GM18498 (cell line): ENCODE data around the gene TLE1.
A peak's percentile ranks its signal among the peaks of the same experiment; 100 is the strongest.

ENCODE experiments used
- ATAC-seq: cut with Tn5 transposase; IDR thresholded peaks from one replicate; pipeline ENCODE4 v1.9.1; 2021; ENCODE audit warnings: mild to moderate bottlenecking, moderate library complexity; ENCODE audit not compliant: unreplicated experiment

TLE1 gene

GRCh38 chr9:81686614-81687520 is 2.5 kb downstream of the TLE1 start:
- ATAC-seq, result no peak

DNA sequence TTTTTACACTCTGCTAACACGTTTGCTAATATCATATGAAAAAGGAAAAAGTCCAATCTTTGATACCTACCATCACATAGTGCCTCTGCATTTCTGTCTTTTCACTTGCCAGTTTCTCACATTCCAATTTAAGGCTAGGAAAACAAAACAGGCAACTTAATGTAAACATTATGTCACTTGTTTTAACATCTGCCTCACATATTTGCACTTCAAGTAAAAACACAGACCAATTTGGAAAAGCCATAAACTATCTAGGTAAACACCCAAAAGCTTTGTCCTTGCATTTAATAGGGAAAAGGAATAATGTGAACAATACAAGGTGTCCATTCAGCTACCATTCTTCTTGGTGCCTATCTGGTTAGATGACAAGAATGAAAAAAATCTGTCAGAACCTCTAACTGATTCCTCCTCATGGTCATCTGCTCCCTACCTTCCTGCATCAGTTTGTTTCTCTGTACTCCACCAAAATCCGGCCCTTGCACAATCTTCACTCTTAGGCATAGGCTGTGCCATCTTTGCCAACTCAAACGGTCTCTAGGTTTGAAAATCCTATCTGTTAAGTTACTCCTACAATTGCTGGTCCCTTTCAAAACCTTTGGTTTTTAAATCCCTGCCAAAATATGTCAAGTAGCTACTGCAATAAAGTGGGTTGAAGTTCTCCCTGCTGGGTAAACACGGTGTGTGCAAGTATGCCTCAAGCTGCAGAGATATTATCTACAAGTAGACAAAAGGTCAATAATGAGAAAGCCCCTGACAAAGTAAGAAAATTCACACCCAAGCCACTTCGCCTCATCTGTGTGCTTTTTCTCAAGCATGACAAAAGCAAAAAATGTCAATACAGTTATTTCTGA is 3.4 kb downstream of the TLE1 start:
- no peak for ATAC-seq

DNA sequence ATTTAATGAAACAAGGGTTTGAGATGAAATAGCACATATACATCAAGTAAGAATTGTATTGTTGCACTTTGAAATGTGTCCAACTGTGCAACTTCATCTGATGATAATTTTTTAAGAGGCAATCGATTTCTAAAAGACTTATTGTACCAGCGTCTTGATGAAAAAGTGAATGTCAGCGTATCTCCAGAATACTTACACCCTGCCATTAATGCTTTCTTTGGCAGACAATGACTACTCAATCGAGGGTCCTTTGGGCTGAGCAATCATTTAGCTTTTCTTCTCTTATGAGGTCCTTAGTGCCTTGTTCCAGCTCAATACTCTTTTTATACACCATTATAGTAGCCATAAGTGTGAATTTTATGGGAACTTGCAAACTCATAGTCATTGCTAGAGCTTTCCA is 4.7 kb downstream of the TLE1 start:
- ATAC-seq, result no peak

GRCh38 chr9:81683704-81684103 is 5.6 kb downstream of the TLE1 start:
- ATAC-seq, result no peak

DNA sequence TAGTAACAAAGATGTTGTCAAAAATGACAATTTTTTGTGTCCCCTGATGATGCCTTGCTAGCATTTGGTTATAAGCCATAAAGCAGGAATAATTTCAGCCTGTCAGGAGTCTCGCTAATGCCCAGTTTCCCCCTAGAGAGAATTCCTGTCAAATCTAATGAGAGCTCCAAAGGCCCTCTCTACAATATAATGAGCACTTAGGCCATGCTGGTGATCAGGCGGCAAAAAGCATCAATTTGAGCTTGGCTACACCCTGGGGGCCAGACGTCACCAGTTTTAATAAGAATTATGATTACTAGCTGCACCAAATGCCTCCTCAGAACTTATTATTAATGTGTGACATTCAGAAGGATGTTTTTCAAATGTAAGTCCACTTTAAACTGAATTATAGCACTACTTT is 6.1 kb downstream of the TLE1 start:
- ATAC-seq, result no peak

DNA sequence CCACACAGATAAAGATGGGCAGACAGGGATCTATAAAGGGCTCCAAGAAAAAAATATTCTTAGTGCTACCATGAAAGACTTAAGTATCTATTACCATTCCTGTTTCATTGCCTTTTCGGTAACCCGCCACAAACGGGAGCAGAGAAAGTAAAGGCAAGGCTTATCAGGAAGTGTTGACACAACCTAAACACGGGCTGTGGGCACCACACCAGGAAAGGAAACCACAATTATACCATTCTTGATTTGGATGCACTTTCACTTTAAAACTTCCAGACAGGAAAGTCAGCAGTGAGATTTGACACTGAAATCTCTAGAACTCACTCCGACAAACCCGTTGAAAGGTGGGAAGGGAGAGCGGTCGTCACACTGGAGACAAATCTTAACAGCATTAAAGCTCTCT is 6.5 kb downstream of the TLE1 start:
- ATAC-seq, result no peak

GRCh38 chr9:81682177-81682576 is 7.2 kb downstream of the TLE1 start:
- no peak for ATAC-seq

GRCh38 chr9:81680506-81680905 is 8.8 kb downstream of the TLE1 start:
- no peak for ATAC-seq

DNA sequence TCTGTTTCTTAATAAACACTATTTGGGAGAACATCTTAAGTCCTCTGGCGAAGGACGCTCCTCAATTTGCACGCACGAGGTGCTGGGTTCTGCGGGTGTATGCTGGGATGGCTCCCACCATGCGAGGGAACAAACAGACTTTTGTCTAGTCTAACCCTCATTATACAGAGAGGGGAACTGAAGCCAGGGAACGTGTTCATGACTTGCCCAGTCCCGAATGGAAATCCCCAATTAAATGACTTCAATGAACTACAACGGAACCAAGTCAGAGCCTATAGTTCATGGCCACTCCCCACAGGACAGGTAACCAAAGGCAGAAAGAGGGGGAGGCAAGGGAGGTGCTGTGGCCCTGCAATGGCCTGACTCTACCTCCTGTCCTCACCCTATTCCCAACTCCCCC is 9.3 kb downstream of the TLE1 start:
- no peak for ATAC-seq

DNA sequence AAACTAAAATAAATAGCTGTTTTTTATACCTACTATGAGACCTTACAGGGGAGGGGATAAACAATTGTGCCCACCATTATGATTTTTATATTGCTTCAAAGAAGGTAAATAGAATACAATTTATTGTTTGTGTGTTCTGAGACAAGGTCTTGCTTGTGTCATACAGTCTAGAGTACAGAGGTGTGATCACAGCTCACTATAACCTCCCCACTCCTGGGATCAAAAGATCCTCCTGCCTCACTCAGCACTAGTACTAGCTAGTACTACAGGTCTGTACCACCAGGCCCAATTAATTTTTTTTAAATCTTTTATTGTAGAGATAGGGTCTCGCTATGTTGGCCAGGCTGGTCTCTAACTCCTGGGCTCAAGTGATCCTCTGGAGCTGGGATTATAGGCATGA is 11.3 kb downstream of the TLE1 start:
- no peak for ATAC-seq

- no peak for ATAC-seq
Measured at GRCh38 chr9:81676395-81676794, 13.0 kb downstream of the TLE1 start.

DNA sequence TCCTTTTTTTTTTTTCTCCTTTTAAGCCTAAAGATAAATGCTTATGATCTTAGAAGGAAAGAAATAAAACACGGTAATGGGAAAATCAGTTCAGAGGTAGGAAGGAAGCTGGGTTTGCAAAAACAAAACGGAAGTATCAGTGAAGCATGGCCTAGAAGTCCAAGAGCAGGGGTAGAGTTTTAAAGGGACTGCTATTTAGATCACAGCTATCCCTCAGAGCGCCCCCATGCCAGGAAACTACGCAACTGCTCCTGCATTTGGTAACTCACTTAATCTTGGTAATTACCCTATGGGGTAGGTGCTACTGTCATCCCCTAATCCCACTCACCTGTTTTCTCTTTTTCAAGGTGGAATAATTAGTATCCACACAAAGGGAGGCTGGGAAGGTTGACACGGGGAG is 16.0 kb downstream of the TLE1 start:
- no peak for ATAC-seq

GRCh38 chr9:81671880-81672280 is 17.5 kb downstream of the TLE1 start:
- no peak for ATAC-seq

GRCh38 chr9:81669866-81670265 is 19.5 kb downstream of the TLE1 start:
- no peak for ATAC-seq

DNA sequence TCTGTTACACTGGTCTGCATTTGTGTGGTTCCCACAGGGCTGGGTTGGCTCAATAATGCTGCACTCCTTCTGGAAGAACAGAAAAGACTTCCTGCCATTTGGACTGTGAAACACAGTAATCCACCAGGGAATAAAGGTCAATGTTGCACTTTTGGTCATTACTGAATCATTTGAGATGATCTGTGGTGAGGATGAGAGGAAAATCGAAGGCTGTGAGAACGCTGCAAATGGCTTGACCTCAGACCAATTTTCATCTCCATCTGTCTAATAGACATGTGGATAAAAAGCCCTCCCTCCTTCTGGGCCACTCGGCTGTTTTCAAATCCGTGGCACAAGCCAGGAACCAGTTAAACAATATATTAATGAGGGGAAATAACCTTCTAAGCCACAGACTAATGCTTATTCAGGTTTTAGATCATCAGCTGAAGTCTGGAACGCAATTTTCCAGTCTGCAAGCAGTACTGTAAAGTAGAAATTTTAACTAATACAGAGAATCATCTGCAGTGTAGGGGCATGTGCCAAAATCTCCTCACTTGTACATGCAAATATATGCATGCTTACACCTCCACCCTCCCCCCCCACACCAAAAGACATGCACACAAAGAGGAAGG is 20.2 kb downstream of the TLE1 start:
- ATAC-seq, result no peak

- no peak for ATAC-seq
Measured at GRCh38 chr9:81666123-81666522, 23.2 kb downstream of the TLE1 start.

DNA sequence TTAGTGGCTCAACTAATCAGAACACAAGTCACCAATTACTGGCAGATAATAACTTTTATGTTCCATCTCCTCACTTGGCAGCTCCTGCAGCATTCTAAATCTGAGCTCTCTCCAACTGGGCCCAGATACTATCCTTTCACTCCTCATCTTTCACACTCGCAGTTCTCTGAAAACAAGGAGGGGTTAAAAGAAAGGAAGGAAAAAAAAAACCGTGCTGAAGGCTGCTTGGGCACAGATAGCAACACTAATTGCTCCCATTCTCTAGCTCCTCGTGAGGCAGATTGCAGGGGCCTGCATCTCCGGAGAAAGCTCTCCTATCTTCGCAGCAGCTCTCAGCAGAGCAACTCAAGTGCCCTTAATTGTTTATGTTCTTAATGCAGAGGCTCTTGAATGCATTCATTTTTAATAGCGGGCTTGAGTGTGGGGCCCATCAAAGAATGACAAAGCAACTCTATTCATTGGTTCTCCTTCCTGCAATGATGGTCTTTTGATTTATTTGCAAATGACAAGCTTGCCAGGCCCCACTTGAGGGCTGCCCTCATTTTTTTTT is 23.9 kb downstream of the TLE1 start:
- ATAC-seq, result no peak

- no peak for ATAC-seq
Measured at GRCh38 chr9:81664638-81665222, 24.6 kb downstream of the TLE1 start.

GRCh38 chr9:81661339-81661738 is 28.0 kb downstream of the TLE1 start:
- no peak for ATAC-seq

DNA sequence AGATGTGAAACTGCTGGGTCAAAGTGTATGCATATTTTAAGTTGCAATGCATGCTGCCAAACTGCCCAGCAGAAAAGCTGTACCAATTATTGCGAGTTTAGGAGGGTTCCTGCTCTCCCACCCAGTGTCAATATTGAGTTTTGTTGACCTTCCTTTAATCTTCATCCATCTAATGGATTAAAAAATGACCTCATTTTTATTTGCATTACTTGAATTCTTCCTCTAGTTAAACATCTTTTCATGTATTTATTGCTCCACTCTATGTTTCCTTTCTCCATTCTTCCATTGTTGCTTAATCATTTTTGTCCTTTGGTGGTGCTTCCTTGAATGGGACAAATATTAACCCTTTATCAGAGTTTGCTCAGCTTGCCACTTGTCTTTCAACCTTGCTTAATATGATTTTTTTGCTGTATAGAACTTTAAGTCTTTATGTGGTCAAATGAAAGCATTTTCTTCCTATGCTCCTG is 32.4 kb downstream of the TLE1 start:
- ATAC-seq, result no peak

- ATAC-seq, result peak; percentile 86
Measured at GRCh38 chr9:81656004-81656403, 33.3 kb downstream of the TLE1 start.
